NOMO-1 (cell line): Measurements from ENCODE around the gene ADAMTSL4.

ENCODE experiments used
- DNase-seq, 2 experiments: peaks; one replicate each; lab custom pipeline; 2025; ENCODE audit not compliant: unreplicated experiment in 2 of 2; lab: John Stamatoyannopoulos, UW

ADAMTSL4 gene

DNA sequence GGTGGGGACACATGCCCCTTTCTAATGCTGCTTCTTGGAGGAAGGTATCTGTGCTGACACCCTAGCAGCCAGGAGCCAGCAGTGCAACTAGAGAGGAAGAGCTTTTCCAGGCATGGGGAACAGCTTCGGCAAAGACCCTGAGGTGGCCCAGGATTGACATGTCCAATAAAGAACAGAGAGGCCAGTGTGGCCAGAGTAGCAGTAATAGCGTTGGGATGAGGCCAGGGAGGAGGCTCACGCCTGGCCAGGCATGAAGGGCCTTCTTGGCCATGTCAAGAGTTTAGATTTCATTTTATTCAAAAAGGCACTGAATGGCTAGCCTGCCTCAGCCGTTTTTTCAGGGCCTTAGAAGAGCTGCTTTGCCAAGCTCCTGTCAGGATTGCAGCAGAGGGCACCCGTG, 16.3 kb upstream of the ADAMTSL4 start:
- no peak for DNase-seq

DNA sequence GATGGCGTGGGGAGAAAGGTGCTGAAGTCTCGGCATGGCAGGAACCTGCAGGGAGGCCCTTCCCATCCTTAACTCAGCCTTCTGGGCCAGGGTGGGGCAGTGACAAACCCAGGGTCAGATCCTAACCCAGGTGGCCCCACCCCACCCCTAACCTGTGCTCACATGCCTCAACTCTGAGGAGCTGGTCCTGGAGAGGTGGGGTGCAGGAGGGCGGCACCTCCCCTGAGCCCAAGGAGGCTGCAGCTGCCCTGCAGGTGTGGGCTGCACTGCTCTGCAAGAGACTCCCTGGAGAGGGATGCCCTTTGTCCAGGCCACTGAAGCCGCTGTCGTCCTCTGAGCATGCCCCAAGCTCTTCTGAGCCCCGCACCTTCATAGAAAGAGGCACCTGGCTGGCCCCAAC, 15.2 kb upstream of the ADAMTSL4 start:
- no peak for DNase-seq

DNA sequence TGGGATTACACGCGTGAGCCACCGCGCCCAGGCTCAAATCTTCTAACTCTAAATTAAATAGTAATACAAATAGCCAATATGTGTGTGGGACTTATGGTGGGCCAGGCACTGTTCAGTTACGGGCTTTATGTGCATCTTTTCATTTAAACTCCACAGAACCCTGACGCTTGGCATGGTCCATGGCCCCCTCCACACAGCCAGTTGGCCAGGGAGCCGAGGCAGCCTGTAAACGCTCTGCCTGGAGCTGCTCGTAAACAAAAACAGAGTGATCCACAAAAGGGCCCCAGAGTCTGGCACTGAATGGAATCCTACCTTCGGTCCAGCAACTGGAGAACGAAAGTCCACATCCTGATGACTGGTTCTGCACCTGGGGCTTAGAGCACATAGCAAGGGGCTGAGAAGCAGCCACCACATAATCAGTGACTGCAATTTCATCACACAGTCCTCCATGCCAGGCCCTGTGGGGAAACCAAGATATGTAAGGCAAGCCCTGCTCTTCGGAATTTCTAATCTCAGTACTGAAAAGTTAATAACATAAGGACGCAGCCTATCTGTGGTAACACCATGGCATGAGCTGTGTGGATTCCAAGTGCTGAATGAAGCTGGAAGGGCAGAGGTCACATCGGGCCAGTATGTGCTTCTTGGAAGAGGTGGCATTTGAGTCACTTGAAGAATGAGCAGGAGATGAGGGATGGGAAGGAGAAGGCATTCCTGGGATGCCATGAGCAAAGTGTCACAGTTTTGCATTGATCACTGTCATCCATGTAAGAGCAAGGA, 13.5 kb upstream of the ADAMTSL4 start:
- DNase-seq = no peak

DNA sequence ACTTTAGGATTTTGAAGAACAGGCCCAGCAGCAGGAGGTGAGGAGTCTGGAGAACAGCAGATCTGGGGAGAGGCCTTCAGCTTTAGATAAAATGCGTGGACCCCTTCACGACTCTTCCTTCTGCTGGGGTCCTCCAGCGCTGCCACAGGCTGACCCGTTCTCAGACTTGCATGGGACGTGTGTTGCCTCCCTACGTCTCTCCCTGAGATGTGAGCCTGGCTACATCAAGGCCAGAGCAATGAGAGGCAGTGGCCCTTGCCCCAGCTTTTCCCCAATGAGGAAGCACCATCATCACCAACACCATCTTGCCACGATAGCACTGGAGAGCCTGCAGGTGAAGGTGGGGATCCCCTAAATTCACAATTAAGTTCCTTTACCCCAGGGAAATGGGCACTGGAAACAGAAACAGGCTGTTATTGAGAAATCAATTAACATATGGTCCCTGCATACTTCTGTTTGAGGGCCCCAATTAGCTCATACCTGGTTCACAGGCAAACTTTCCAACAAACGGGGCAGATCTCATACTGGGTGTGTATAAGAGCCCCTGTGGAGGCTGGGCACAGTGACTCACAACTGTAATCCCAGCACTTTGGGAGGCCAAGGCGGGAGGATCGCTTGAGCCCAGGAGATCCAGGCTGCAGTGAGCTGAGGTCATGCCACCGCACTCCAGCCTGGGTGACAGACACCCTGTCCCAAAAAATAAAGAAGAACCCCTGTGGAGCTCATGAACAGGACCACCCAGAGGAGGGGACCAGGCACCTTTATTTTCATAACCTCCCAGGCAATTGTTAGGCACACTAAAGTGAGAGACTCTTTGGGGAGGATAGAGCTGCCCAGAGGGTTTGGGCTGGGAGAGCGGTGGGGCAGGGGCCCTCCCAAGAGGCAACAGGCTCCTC, 12.1 kb upstream of the ADAMTSL4 start:
- no peak for DNase-seq

DNA sequence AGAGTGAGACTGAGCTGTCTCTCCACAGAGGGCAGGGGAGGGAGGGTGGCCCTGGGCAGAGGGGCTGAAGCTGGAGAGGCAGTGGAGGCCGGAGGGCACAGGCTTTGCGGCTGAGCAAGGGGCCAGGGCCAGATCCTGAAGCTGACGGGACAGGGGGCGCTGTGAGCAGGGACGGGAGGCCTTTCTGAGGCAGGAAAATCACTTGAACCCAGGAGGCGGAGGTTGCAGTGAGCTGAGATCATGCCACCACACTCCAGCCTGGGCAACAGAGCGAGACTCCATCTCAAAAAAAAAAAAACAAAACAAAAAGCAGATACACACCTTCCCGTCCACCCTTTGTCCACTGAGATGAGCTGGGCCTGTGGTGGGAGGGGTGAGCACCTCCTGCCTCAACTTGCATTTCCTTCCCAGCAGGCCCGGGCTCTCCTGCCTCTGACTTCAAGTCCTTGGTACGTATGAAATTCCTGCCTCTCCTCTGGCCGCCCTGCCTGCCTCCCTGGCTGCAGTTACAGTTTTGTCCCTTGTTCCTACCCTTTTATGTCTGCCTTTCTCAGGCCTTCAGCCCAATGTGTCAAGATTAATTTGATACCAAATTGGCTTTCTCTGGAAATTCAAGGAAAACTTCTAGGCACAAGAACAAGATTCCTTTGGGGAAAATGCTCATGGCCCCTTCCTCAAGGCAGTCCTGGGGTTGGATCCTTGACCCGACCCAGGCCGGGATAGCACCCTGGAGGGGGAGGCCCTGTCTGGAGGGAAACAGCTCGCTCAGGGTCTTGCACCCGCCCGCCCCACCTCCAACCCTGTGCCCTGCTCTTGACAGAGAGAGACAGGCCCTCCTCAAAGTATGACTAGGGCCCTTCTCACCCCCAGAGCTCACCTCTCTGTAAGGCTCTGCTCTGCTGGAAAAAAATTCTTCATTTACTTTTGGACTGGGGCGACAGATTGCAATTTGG, 11.2 kb upstream of the ADAMTSL4 start:
- DNase-seq = no peak

DNA sequence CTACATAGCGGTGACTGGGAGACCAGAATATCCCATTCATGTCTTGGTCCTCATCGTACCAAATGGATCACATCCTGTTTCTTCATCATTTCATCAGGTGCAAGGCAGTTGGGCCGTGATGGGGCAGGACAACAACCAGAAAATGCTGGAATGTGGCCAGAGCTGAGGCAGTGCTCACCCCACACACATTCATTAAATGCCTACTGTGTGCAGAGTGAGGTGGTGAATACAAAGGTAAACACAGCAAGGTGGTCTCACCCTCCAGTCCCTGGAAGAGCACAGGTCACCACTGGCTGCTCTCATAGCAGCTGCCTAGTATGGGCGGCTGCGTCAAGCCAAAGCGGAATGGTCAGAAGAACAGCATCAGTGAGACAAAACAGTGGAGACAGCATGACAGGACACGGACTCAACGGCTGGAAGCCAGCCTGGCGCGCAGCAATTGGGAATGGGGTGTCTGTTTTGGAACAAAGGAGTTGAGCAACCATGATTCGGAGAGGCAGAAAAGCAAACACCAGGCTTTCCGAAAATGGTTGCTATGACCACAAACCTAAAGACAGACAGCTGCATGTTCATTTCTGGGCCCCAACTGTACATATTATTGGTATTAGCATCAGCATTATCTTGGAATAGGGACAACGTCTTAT, 5.6 kb upstream of the ADAMTSL4 start:
- DNase-seq = no peak

DNA sequence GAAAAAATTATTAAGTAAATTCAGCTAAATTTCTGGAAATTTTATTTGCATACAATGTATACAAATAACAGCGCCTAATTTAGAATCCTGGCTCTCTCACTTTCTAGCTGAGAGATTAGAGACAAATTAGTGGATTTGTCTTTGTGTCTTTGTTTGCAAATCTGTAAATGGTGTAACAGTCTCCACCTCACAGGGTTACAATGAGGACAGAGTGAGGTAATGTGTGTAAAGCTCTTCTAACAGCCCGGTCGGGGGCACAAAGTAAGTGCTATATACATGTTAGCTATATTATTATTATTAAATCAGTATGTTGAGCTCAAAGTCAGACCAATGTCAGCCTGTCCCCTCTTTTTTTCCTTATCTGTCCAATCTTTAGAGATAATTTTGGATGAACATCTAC, 5.0 kb upstream of the ADAMTSL4 start:
- DNase-seq = no peak

DNA sequence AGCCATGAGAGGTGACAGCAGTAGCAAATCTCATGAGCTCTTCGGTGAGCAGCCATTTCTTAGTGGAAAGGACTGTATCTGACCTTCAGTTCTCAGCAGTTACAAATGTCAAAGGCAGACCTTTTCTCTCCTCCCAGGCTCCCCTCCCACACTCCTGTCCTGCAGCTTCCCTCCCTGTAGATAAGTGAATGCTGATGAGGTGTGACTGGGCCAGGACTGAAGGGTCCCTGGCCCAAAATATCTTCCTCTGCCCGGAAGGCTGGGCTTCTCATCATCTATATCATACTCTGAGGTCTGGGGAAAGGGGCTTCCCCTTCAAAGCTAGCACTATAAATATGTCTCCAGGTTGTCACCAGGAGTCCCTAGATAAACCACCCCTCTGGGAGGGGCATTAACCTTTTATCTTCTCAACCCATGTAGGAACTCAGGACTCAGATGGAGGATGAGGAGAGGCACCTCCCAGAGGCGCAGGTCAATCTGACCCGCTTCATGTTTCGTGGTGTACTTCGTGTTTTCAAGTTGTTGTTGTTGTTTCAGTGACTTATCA, 3.6 kb upstream of the ADAMTSL4 start:
- DNase-seq = no peak

DNA sequence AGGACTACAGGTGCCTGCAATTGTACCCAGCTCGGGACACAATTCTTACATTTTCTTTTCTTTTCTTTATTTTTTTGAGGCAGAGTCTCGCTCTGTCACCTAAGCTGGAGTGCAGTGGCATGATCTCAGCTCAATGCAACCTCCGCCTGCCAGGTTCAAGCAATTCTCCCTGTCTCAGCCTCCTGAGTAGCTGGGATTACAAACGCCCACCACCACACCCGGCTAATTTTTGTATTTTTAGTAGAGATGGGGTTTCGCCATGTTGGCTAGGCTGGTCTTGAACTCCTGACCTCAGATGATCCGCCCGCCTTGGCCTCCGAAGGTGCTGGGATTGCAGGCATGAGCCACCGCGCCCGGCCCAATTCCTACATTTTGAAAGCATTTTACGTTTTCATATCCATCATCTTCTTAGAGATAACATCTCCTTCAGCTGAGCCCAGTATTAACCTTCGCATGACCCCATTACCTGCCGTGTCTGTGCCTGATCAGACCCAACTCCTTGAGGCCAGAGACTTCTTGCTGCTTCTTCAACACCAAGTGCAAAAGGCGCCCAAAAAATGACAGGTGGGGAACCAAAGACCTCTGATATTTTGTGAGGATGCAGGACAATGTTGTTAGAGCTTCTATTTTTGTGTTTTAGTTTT, 2.8 kb upstream of the ADAMTSL4 start:
- DNase-seq = no peak

DNA sequence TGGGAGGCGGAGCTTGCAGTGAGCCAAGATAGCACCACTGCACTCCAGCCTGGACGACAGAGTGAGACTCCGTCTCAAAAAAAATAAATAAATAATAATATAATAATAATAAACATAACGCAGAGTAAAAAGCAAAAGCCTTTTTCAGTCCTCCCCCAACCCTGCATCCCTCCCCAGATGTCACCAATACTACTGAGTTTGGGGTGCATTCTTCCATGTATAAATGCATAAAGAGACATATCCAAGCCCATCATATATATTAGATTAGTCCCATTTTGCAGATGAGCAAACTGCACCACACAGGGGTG, 930 bp upstream of the ADAMTSL4 start:
- DNase-seq = no peak

DNA sequence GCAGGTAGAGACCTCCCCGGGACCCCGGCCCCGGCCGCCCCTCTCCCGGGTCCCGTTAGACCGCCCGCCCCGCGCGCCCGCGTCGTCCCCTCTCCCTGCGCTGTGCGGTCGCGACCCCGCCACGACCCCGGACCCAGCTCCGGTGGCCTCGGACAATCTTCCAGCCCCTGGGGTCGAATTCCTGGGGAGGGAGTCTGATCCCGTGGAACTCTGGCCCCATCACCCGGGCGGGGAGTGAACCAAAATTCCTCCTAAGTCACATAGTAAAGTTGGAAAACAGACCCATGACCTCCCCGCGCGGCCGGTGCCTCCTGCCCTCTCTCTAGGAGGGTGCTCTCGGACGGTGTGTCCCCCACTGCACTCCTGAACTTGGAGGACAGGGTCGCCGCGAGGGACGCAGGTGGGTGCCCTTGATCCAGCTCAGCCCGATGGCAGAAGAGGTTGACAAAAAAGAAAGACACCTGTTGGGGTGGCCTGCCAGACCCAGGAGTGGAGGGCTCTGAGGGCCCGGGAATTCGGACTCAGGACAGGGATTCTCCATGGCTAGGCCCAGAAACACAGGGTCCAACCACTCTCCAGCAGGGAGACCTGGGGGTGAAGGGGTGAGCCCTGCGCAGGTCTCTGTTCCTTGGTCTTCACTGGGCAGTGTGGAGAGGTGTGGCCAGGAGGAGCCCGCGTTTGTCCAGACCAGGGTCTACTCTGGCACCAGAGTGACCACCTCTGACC, 451 bp downstream of the ADAMTSL4 start:
- no peak for DNase-seq

DNA sequence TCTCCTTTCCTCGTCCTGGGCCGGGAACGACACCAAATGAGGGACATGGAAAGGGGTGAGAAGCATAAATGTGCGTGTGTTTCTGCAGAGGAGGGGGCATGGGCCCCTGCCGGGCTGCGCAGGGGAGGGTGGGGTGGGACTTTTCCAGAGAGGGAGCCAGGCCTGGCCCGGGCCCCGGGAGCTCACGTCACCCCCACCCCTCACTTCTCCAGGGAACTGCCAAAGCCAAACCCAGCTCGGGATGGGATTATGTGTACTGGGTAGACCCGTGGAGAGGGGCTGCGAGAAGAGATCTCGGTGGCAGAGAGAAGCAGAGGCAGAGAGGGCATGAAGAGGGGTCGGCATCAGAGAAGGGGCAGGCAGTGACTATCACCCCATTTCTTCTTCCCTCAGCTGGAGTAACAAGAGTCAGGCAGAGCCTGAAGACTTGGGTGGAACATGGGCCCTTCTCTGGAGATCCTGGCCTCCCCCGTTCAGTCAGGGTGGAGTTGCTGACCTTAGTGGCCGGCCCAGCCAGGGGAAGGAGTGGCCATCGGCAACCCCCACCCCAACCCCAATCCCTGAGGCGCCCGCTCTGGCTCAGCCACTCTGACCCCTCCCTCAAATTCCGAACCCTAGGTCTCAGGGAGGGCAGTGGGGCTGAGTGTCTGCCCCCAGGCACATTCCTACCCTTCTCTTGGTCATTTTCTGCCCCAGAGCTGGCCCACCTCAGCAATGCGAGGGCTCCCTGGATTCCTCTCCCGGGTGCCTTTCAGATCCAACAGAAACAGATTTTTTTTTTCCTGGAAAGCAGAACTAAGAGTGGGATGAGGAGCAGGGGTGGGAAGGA, 1.2 kb downstream of the ADAMTSL4 start:
- DNase-seq = no peak

DNA sequence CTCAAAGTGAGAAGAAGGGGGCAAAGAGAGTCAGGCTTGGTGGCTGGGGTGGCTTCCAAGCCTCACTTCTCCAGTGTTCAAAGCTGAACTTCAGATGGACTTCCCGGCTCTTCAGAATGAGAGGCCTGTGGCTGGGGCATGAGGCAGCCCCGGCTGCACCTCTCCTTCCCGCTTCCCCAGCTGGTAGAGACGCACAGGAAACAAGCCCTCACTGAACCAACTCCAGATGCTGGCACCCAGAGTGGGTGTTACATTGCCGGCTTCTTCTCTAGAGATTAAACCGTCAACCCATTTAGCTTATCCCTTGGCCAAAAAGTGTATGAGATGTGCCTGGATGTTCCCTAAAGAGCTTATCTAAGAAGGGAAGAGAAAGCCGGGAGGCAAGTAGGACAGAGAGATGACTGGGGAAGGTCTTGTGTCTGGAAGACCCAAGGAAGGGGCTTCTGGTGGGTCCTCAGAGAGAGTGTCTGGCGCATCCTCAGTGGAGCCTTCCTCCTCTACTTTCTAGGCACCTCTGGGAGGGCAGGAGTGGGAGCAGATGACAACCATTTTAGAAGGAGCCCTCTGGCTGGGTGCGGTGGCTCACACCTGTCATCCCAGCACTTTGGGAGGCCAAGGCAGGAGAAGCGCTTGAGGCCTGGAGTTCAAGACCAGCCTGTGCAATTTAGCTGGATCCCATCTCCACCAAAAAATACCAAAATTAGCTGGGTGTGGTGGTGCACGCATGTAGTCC, 2.0 kb downstream of the ADAMTSL4 start:
- no peak for DNase-seq

DNA sequence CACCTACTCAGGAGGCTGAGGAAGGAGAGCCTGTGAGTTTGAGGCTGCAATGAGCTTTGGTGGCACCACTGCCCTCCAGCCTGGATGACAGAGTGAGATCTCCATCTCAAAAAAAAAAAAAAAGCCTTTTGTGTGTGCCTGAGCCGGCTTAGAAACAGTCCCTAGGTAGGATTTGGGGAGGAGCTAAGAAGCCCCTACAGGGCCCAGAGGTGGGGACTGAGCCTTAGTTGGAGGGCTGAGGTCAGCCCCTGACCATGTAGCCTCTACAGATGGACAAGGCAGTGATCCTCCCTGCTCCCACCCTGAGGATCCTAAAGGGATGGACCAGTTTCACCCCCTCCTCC, 2.5 kb downstream of the ADAMTSL4 start:
- DNase-seq = no peak

DNA sequence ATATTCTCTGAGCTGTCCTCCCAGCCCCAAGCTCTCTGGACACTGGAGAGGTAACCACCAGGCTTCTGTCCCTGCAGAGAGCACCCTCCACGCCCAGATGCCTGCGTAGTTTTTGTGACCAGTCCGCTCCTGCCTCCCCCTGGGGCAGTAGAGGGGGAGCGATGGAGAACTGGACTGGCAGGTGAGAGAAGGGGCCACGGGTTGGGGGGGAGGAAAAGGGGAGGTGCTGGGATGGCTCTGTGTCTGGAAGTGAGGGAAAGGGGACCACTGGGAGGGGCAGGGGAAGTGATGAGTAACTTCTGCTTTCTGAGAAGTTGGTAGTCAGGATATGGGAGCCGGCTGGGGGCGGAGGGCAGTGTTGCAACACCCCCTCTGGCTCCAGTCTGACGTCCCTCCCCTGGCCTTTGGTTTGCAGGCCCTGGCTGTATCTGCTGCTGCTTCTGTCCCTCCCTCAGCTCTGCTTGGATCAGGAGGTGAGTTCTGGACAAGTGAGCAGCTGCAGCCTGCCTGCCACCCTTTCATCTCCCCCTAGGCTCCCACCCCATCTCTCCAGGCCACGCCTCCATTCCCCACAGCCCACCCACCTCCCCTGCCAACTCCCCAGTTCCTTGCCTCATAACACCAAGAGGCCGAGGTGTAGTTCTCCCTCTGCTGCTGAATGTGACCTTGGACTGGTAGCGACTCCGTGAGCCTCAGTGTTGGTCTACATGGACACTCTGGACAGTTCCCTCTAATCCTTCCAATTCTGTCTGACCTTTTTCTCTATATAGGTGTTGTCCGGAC, 3.1 kb downstream of the ADAMTSL4 start:
- DNase-seq = peak; percentile 93

DNA sequence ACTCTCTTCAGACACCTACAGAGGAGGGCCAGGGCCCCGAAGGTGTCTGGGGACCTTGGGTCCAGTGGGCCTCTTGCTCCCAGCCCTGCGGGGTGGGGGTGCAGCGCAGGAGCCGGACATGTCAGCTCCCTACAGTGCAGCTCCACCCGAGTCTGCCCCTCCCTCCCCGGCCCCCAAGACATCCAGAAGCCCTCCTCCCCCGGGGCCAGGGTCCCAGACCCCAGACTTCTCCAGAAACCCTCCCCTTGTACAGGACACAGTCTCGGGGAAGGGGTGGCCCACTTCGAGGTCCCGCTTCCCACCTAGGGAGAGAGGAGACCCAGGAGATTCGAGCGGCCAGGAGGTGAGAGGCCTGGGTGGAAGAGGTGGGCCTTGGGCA, 3.7 kb downstream of the ADAMTSL4 start:
- DNase-seq = no peak
